SHP77 (cell line): Measurements from ENCODE around the gene DLK2.

Source experiments
- DNase-seq, 2 experiments: peaks; one replicate each; lab custom pipeline; 2025; lab: John Stamatoyannopoulos, UW

The DLK2 gene

DNA sequence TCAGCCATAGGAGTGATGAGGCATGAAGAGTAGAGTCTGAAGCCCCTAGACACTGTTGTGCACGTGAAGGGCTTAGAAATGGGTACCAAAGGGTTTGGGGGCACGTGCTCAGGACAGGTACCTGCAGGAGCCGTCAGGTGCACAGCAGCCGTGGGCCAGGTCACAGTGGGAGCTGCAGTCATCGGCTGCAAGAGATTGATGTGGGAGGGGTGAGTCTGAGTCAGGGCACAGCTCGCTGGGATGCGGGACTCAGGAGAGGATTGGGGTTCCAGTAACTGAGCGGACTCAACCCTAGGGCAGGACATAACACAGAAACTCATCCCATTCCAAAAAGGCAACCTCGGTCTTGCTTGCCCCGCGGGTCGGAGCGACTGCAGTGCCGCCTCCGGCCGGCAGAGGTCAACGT, 1.1 kb downstream of the DLK2 start:
- DNase-seq, result peak in 1 of 2 experiments; percentile 73

DNA sequence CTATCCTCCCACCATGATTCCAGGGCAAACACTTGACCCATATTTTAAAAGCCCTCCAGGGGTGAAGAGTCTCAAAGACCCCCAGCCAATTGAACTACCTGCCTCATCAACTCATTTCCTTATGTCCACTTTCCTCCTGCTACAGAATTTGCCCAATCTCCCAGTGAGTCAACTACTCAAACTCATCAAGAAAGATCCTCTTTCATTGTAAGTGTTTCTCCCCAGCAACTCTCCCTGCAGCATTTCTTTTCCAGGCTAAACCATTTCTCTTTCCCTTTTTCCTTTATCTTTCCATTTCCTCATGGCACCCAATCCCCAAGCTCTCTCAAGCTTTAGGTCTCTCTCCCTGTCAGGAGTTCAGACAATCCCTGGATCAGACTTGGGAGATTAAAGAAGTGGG, 1.5 kb downstream of the DLK2 start:
- no peak for DNase-seq

DNA sequence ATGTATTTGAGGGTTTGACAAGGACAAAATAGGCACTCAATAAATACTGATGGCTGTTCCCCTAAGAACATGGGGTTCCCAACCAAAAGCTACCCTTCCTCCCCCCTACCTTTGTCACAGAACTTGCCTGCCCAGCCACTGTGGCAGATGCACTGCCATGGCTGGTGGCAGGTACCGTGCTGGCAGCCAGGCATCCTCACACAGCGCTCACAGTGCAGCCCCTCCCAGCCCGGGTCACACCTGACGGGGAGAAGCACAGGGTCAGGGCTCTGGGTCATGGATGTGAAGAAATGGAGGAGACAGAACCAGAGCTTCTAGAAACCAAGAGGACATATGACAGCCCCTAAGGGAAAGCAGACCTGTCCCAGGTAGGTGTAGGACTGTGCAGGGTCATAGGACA, 2.5 kb downstream of the DLK2 start:
- no peak for DNase-seq

DNA sequence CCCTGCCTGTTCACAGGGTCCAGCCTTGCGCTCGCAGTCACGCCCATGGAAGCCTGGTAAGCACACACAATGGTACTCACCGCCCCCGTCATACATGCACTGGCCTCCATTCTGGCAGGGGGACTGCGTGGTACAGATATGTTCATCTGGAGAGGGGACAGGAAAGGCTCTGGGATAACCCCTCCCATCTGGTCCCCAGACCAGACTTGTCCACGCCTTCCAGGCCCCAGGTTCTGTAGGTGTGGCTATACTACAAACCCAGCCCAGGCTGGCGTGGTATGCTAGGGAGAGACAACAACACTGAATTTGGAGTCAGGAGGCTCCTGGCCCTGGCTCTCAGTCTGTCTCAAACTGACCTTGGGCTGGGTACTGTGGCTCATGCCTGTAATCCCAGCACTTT, 3.4 kb downstream of the DLK2 start:
- DNase-seq, result no peak

DNA sequence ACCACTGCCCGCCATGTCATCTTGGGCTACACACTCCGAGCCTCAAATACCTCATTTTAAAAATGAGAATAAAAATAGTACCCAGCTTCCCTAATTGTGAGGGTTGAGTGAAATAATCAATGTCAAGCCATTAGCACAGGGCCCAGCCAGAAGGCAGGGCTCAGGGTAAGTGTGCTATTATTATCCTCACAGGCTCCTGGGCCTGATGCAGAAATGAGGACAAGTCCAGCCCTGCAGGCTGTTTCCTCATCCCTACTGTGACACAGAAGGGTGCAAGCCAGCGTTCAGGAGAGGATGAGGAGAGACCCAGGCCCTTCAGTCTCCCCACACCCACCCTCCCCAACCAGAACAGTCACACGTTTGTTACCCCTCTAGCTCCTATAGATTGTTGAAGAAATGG, 4.0 kb downstream of the DLK2 start:
- no peak for DNase-seq

DNA sequence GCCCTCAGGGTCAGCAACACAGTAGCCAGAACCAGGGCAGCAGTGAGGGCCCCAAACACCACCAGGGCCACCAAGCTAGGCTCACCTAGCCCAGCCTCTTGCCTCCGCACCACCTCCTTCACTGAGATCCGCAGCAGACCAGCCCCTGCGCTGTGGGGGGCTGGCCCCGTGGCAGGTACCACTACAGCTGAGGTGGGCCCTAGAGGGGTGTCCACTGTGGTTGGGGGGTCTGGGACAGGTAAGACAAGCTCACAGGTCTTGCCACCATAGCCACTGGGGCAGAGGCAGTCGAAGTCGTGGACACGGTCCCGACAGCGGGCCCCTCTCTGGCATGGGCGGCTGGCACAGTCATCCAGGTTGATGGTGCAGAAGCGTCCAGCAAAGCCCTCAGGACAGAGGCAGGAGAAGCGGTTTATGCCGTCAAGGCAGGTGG, 4.6 kb downstream of the DLK2 start:
- no peak for DNase-seq

DNA sequence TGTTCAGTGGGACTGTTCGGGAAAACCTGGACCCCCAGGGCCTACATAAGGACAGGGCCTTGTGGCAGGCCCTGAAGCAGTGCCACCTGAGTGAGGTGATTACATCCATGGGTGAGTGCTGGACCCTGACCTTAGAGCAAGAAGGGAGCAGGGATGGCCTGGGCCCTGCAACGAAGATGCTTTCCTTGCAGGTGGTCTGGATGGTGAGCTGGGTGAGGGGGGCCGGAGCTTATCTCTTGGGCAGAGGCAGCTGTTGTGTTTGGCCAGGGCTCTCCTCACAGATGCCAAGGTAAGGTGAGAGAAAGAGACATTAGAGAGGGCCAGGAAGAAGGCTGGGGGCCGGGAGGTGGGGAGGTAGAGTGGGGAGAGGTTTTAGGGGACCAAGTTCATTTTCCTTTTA, 6.4 kb downstream of the DLK2 start:
- DNase-seq, result no peak

DNA sequence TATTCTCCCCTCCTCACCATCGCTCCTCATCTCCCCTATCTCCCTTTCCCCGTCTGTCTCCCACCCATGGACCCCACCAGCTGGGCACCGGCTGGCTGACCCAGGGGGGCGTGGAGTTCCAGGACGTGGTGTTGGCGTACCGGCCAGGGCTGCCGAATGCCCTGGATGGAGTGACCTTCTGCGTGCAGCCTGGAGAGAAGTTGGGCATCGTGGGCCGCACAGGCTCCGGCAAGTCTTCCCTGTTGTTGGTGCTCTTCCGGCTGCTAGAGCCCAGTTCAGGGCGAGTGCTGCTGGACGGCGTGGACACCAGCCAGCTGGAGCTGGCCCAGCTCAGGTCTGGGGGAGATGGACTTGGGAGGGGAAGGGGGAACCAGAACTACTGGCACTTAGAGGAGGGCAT, 7.7 kb downstream of the DLK2 start:
- no peak for DNase-seq

DNA sequence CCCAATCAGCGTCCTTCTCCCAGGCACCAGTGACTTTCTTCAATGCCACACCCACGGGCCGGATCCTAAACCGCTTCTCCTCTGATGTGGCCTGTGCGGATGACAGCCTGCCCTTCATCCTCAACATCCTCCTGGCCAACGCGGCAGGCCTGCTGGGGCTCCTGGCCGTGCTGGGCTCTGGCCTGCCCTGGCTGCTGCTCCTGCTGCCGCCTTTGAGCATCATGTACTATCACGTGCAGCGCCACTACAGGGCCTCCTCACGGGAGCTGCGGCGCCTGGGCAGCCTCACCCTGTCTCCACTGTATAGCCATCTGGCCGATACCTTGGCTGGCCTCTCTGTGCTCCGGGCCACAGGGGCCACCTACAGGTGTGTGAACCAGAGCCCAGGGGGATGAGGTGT, 9.8 kb downstream of the DLK2 start:
- DNase-seq, result no peak

DNA sequence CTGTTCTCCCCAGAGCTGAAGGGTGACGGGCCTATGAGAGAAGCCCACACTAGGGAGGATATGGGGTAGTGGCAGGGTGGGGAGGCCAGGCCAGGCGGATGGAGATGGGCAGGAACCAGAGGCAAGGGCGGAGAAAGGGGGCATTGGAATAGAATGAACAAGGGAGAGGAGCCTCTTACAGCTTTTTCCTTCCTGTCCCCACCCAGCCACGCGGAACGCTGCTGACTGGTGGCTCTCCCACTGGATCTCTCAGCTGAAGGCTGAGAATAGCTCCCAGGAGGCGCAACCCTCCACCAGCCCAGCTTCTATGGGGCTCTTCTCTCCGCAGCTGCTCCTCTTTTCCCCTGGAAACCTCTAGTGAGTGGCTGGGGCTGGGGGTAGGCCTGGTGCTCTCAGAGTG, 10.8 kb downstream of the DLK2 start:
- DNase-seq, result no peak

DNA sequence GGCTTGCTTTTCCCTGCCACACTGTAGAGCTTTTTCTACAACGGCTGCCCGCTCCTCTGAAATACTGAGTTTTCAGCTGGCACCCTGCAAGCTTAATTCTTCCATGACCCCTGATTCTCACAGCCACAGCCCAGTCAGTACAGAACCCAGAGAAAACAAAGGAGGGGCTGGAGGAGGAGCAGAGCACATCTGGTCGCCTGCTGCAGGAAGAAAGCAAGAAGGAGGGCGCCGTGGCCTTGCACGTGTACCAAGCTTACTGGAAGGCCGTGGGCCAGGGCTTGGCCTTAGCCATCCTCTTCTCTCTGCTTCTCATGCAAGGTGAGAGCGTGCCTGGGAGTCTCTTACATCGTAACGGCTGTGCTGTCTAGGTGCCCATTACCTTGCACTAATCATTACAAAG, 11.3 kb downstream of the DLK2 start:
- DNase-seq, result no peak

DNA sequence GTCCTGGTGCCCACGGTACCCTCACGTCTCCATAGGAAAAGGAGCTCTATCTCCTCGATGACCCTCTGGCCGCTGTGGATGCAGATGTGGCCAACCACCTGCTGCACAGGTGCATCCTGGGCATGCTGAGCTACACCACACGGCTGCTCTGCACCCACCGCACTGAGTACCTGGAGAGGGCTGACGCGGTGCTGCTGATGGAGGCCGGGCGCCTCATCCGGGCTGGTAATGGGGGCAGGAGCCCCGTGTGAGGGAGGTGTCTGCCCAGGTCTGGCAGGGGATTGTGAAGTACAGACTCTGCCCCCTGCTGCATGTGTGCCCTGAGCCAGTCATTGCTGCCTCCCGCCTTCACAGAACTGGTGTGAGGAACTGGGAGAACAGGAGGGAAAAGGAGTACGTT, 12.4 kb downstream of the DLK2 start:
- no peak for DNase-seq

DNA sequence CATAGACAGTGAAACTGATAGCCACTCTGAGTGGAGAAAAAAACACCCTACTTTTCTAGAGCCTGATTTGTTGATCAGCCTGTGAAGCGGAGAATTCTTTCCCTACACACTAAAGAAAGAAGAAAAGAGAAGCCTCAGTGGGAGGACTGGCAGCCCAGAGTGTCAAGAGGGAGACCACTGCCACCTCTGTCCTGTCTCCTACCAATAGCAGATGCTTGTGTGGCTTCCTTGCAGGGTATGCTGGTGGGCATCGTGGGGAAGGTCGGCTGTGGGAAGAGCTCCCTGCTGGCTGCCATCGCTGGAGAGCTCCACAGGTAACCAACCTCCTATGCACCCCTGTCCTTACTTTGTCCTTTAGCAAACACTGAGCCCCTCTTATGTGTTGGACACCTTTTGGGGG, 17.6 kb downstream of the DLK2 start:
- DNase-seq, result no peak

DNA sequence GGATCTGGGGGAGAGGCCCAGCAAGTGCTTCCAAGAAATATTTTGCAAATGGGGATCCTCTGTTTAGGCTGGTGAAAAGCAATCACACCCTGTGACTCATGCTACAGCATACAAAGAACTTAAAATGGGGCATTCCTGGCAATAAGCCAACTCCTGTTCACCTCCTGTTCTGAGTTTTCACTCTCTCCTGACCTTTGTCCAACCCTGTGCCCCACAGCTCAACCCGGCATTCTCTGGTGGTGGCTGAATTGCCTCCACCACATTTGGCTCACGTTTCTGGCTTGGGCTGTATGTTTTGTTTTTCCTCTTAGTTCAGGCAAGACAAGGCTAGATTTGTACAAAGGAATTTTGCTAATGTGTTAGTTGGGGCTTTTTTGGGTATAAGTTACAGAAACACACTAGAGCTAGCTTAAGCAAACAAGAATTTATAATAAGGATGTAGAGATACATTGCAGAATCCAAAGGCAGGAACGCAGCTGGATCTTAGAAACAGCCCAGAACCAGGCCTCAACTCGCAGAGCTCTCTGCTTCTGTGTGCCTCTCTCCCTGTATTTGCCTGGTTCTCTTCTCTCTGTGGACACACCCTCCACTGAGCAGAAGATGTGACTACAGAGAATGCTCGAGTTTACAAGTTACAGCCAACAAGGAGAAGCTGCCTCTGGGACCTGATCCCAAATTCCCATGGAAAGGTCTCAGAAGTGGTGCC, 18.6 kb downstream of the DLK2 start:
- DNase-seq, result peak in 1 of 2 experiments; percentile 3

DNA sequence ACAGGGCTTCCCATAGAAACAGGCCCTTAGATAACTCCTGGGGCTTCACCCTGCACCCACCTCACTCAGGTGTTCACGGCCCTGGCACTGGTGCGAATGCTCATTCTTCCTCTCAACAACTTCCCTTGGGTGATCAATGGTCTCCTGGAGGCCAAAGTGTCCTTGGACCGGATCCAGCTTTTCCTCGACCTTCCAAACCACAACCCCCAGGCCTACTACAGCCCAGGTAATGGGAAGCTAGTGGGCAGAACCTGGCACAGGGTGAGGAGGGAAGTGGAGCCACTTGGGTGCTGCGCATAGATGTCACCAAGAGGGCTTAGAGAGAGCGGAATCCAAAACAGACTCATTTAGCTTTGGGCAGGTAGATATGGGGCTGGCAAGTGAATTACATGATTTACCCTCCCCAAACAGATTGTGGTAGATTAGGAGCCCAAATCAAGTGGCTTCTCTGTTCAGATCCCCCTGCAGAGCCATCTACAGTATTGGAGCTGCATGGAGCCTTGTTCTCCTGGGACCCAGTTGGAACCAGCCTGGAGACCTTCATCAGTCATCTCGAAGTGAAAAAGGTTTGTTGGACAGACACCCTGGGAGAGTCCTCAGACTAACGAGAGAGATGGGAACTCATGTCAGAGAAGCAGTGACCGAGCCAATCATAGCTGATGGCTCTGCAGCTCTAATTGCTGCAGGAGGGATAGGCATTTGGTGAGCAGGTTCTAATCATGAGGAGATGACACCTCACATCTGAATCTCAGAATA, 19.5 kb downstream of the DLK2 start:
- no peak for DNase-seq

DNA sequence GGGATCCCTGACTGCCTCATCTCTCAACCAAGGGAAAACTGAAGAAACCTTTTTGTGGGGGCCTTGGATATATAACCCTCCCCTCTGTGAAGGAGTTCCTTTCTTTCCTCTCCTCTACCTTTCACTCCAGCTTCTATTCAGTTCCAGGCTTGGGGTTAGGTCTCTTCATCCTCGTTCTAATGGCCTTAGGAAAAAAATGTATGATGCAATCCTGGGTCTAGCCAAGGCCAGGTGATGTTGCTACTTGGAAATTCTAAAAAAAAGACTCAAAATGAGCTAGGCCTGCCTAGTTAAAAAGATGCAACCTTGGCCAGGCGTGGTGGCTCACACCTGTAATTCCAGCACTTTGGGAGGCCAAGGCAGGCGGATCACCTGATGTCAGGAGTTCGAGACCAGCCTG, 20.4 kb downstream of the DLK2 start:
- DNase-seq, result no peak

DNA sequence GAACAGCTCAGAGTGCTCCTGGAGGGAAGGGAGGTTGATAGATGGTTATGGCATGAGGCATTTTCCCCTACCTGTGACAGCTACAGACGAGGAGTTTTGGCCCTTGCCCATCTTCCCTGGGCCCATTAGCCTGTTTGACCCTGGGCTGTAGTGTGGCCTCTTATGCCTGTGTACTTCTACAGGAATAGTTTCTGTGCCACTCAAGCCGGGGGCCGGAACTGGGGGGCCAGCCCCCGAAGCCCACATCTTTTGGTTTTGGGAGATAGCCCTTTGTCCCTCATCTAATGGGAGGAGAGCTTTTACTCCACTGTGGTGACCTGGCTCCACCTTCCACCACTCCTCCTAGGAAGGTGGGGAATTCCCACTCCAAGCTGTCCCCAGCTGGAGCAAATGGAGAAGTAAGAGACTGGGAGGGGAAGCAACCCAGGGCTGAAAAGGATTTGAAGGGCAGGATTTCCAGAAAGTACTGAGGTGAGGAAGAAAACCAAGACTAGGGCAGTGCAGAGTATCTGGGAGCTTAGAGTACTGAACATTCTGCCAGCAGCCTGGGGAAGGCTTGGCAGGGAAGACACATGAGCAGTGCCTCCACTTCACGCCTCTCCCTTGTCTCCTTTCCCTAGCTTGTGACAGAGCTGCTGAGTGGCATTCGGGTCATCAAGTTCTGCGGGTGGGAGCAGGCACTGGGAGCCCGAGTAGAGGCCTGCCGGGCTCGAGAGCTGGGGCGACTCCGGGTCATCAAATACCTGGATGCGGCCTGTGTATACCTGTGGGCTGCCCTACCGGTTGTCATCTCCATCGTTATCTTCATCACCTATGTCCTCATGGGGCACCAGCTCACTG, 21.1 kb downstream of the DLK2 start:
- DNase-seq, result no peak

DNA sequence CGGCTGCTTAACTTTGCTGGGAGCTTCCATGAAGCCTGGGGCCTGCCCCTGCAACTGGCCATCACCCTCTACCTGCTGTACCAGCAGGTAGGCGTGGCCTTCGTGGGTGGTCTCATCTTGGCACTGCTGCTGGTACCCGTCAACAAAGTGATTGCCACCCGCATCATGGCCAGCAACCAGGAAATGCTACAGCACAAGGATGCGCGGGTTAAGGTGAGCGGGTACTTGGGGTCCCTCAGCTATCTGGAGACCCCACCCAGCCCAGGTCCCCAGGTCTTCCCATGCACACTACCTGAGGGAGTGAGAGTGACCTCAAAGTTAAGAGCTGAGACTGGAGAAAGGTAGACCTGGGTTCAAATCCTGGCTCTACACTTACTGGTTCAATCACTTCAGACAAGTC, 22.2 kb downstream of the DLK2 start:
- DNase-seq, result no peak

DNA sequence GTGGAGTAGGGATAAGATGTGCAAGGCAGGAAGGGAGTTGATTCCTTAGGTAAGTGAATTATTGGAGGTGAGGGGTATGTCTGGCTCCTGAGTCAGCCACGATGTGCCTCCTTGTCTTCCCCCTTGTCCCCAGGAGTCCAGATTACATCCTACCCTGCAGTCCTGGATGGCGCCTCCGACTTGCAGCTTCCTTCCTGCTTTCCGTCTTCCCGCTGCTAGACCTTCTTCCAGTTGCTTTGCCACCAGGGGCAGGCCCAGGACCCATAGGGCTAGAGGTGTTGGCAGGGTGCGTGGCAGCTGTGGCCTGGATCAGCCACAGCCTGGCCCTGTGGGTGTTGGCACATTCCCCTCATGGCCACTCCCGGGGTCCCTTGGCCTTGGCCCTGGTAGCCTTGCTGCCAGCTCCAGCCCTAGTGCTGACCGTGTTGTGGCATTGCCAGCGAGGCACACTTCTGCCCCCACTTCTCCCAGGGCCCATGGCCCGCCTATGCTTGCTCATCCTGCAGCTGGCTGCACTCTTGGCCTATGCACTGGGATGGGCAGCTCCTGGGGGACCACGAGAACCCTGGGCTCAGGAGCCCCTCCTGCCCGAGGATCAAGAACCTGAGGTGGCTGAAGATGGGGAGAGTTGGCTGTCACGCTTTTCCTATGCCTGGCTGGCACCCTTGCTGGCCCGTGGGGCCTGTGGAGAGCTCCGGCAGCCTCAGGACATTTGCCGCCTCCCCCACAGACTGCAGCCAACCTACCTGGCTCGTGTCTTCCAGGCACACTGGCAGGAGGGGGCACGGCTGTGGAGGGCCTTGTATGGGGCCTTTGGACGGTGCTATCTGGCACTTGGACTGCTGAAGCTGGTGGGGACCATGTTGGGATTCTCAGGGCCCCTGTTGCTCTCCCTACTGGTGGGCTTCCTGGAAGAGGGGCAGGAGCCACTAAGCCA, 23.1 kb downstream of the DLK2 start:
- no peak for DNase-seq

DNA sequence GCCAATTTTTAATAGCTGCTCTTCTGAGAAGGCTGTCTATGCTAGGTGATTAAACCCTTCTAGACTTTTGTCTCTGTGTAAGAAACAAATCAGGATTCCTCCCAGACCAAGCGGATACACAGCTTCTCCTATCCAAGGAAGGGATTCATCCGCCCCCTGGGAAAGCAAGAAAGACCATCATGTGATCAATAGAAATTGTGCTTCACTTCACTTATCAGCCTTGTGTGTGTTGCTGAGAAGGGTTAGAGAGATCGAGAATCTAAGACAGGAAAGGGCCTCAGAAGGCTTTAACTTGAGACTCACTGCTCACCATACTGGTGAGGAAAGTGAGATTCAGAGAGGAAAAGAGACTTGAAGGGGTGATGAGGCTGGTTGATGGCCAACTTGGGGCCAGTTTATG, 26.5 kb downstream of the DLK2 start:
- no peak for DNase-seq

DNA sequence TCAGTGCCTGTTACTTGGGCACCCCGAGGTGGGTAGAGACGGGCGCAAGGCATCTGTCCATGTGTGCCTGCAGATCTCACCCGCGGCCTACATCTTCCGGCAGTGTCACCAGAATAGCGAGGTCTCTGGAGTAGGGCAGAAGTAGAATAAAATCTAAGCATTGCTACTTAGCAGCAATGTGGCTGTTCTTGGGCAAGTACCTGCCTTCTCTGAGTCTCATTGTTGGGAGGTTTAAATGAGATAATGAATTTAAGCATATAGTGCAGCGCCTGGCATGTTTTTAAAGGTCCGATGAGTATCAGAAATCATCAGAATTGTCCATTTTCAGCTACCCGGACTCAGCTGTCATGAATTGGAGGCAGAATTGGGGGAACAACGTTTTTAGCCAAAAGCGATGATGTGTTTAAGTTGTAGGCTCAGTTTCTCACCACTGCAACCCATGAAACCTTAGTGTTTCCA, 27.2 kb downstream of the DLK2 start:
- peak in 1 of 2 experiments; percentile 28 for DNase-seq
